Measurements from ENCODE around the gene SUMO3.

DNA sequence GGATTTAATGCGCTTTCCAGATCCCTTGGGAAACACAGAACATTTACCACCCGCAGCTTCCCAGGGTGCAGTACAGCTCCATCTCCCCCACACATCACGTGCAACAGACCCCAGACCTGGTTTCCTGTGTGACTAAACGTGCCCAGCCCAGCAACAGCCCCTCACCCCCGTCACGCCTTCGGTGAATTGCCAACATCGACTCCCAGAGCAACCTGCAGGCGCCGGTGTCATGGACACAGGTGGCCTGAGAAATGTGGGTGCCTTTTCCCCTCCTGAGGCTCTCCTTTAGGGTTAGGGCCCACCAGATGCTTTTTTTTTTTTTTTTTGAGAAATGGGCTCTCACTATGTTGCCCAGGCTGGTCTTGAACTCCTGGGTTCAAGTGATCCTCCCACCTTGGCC, 24.2 kb upstream of the SUMO3 start:
- TF ChIP-seq, protein P1, sequence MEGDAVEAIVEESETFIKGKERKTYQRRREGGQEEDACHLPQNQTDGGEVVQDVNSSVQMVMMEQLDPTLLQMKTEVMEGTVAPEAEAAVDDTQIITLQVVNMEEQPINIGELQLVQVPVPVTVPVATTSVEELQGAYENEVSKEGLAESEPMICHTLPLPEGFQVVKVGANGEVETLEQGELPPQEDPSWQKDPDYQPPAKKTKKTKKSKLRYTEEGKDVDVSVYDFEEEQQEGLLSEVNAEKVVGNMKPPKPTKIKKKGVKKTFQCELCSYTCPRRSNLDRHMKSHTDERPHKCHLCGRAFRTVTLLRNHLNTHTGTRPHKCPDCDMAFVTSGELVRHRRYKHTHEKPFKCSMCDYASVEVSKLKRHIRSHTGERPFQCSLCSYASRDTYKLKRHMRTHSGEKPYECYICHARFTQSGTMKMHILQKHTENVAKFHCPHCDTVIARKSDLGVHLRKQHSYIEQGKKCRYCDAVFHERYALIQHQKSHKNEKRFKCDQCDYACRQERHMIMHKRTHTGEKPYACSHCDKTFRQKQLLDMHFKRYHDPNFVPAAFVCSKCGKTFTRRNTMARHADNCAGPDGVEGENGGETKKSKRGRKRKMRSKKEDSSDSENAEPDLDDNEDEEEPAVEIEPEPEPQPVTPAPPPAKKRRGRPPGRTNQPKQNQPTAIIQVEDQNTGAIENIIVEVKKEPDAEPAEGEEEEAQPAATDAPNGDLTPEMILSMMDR (optimal IDR thresholded peaks at IDR 0.05 in 1 of 3, IDR thresholded peaks at IDR 0.05 in 1 of 3, conservative IDR thresholded peaks at IDR 0.05 in 1 of 3; ENCODE audit: extremely low read depth in 1 of 3, insufficient read depth in 2 of 3, low read length in 3 of 3), result no peak
- no peak for TF ChIP-seq EZH2 (IDR thresholded peaks at IDR 0.05; ENCODE audit: low read length)
